ENCODE measurements around the gene TMEM165.

Gene TMEM165

GRCh38 chr4:55369968-55370367 lies 25.8 kb upstream of the TMEM165 start:
- no peak for DNase-seq

GRCh38 chr4:55372259-55372658 lies 23.5 kb upstream of the TMEM165 start:
- DNase-seq, result no peak

- no peak for DNase-seq
Observed at GRCh38 chr4:55373461-55373860, 22.3 kb upstream of the TMEM165 start.

- no peak for DNase-seq
Observed at GRCh38 chr4:55376698-55377097, 19.1 kb upstream of the TMEM165 start.

- DNase-seq, result no peak
Observed at GRCh38 chr4:55378617-55379467, 16.9 kb upstream of the TMEM165 start.

- no peak for DNase-seq
Observed at GRCh38 chr4:55380576-55380975, 15.2 kb upstream of the TMEM165 start.

- no peak for DNase-seq
Observed at GRCh38 chr4:55381502-55381901, 14.3 kb upstream of the TMEM165 start.

GRCh38 chr4:55382488-55383003 lies 13.2 kb upstream of the TMEM165 start:
- no peak for DNase-seq

- no peak for DNase-seq
Observed at GRCh38 chr4:55385201-55385649, 10.5 kb upstream of the TMEM165 start.

GRCh38 chr4:55386073-55386472 lies 9.7 kb upstream of the TMEM165 start:
- no peak for DNase-seq

GRCh38 chr4:55386840-55387239 lies 8.9 kb upstream of the TMEM165 start:
- DNase-seq, result no peak

- no peak for DNase-seq
Observed at GRCh38 chr4:55393461-55394320, 2.1 kb upstream of the TMEM165 start.

- DNase-seq, result no peak
Observed at GRCh38 chr4:55395218-55395528, 584 bp upstream of the TMEM165 start.

GRCh38 chr4:55396308-55397125 lies 760 bp downstream of the TMEM165 start:
- no peak for DNase-seq

GRCh38 chr4:55397126-55397436 lies 1.3 kb downstream of the TMEM165 start:
- DNase-seq, result no peak

GRCh38 chr4:55397520-55398321 lies 2.0 kb downstream of the TMEM165 start:
- peak; percentile 62 for DNase-seq

GRCh38 chr4:55398461-55398860 lies 2.7 kb downstream of the TMEM165 start:
- DNase-seq, result no peak

GRCh38 chr4:55398966-55399365 lies 3.2 kb downstream of the TMEM165 start:
- no peak for DNase-seq

- DNase-seq, result no peak
Observed at GRCh38 chr4:55399581-55399980, 3.8 kb downstream of the TMEM165 start.

- DNase-seq, result no peak
Observed at GRCh38 chr4:55405073-55405472, 9.3 kb downstream of the TMEM165 start.

- no peak for DNase-seq
Observed at GRCh38 chr4:55406545-55406944, 10.8 kb downstream of the TMEM165 start.

GRCh38 chr4:55407119-55407518 lies 11.4 kb downstream of the TMEM165 start:
- no peak for DNase-seq

Data from GF-D8 (cell line).